Gastrocnemius medialis (tissue), 4 donors: Measurements from ENCODE around the gene PCYT2.

Experiments used
- POLR2A ChIP-seq, 2 donors: fragments of 450-650 bp; IDR thresholded peaks; one replicate each; pipeline ENCODE4 v1.6.1; 2017; ENCODE audit warnings: antibody characterized with exemption in 2 of 2, mild to moderate bottlenecking in 2 of 2, moderate library complexity in 2 of 2
- TF ChIP-seq, protein P1 (sequence below), 5 experiments: fragments of 450-650 bp in 3 of 5; fragments of 200-600 bp in 2 of 5; sonication (generic) in 2 of 5; IDR thresholded peaks in 4 of 5; conservative IDR thresholded peaks in 1 of 5; 1 replicate in 4 of 5; 2 replicates in 1 of 5; pipeline ENCODE4 v1.5.1; 2016 to 2019; ENCODE audit warnings: antibody characterized with exemption in 5 of 5, mild to moderate bottlenecking in 3 of 5, moderate library complexity in 3 of 5

- TF ChIP-seq, protein P1, sequence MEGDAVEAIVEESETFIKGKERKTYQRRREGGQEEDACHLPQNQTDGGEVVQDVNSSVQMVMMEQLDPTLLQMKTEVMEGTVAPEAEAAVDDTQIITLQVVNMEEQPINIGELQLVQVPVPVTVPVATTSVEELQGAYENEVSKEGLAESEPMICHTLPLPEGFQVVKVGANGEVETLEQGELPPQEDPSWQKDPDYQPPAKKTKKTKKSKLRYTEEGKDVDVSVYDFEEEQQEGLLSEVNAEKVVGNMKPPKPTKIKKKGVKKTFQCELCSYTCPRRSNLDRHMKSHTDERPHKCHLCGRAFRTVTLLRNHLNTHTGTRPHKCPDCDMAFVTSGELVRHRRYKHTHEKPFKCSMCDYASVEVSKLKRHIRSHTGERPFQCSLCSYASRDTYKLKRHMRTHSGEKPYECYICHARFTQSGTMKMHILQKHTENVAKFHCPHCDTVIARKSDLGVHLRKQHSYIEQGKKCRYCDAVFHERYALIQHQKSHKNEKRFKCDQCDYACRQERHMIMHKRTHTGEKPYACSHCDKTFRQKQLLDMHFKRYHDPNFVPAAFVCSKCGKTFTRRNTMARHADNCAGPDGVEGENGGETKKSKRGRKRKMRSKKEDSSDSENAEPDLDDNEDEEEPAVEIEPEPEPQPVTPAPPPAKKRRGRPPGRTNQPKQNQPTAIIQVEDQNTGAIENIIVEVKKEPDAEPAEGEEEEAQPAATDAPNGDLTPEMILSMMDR (IDR thresholded peaks at IDR 0.05 in 4 of 5, conservative IDR thresholded peaks at IDR 0.05 in 1 of 5), result no peak
- no peak for TF ChIP-seq POLR2A (IDR thresholded peaks at IDR 0.05)
Observed at GRCh38 chr17:81870131-81870980, 40.8 kb downstream of the PCYT2 start.
